Kidney (tissue), 14 donors: Measurements from ENCODE around the gene RABL6. TPM values are rescaled to one million over a fixed set of nuclear protein-coding genes. Genes with fewer than 3 reads are reported as not detected.
A peak's percentile ranks its signal among the peaks of the same experiment; 100 is the strongest.

Experiments
- DNase-seq, 5 donors: peaks; one replicate each; pipeline ENCODE4 v3.0.0-alpha.2; 2013 to 2020
- FAIRE-seq: peaks from 2 replicates; lab custom pipeline; 2012; peaks lifted over from hg19 to GRCh38; lab: Jason Lieb, UNC
- H3K27ac ChIP-seq, 2 donors: one replicate each; pipeline ENCODE4 v1.7.0; 2013; ENCODE audit warnings: low read depth in 2 of 2, low read length in 2 of 2, inconsistent platforms in 1 of 2
- H3K27me3 ChIP-seq: one replicate; pipeline ENCODE4 v1.7.1; 2013; ENCODE audit warnings: low read length, inconsistent platforms; ENCODE audit not compliant: control insufficient read depth, insufficient read depth
- H3K36me3 ChIP-seq, 3 donors: one replicate each; pipeline versions ENCODE4 v1.7.0 to v1.7.1; 2013; ENCODE audit warnings: low read length in 3 of 3, control low read depth in 1 of 3, inconsistent platforms in 1 of 3; ENCODE audit not compliant: insufficient read depth in 3 of 3, control insufficient read depth in 2 of 3
- H3K4me1 ChIP-seq, 3 donors: one replicate each; pipeline versions ENCODE4 v1.7.0 to v1.7.1; 2013; ENCODE audit warnings: low read length in 3 of 3, inconsistent platforms in 1 of 3, low read depth in 1 of 3; ENCODE audit not compliant: control insufficient read depth in 2 of 3, insufficient read depth in 2 of 3
- H3K4me3 ChIP-seq, 3 donors: one replicate each; pipeline versions ENCODE4 v1.7.0 to v1.8.1; 2013; ENCODE audit warnings: low read length in 3 of 3, control low read depth in 1 of 3, inconsistent platforms in 1 of 3
- H3K9ac ChIP-seq, 3 donors: one replicate each; pipeline versions ENCODE4 v1.7.0 to v1.7.1; 2013; ENCODE audit warnings: low read length in 3 of 3, control low read depth in 1 of 3, inconsistent platforms in 1 of 3
- H3K9me3 ChIP-seq, 3 donors: one replicate each; pipeline versions ENCODE4 v1.7.0 to v1.7.1; 2013; ENCODE audit warnings: low read length in 3 of 3, control low read depth in 1 of 3, inconsistent platforms in 1 of 3; ENCODE audit not compliant: control insufficient read depth in 2 of 3, insufficient read depth in 1 of 3
- intact Hi-C: fragments of 100-400 bp; cut with DNase I; formaldehyde crosslinking; loops from one replicate; pipeline ENCODE4 v1.11.1; 2022
- polyA plus RNA-seq: library from polyadenylated mRNA; stranded (reverse); fragments of 350-450 nt; fragmentation: Illumina TruSeq; extraction: RNeasy Lipid Tissue Mini Kit (QIAGEN cat#74804); gene quantifications from one replicate; pipeline ENCODE4 v1.2.3, GENCODE V29; 2014; ENCODE audit warnings: low read depth, low replicate concordance; ENCODE audit not compliant: insufficient read depth
- total RNA-seq: library from RNA; stranded (reverse); fragmentation: NEBNext Ultra II Directional; extraction: Animal tissue kit (Norgen Biotek cat#: 25700); gene quantifications from one replicate; pipeline ENCODE4 v1.2.1, GENCODE V29; 2021
- TF ChIP-seq, protein P1 (sequence below): IDR thresholded peaks from 3 replicates; pipeline ENCODE4 v1.5.1; 2012; ENCODE audit warnings: mild to moderate bottlenecking, moderate library complexity, borderline replicate concordance; ENCODE audit not compliant: insufficient read depth; ENCODE audit errors: extremely low read depth
- donor health status: control.
- donor health status: control.
- donor health status: control.
- donor health status: control.
- donor health status: control.
- donor health status: DM: yes; HTN: yes; CAD: no.
- donor health status: Normal renal cell carcinoma (clear cell type).

RABL6 gene
- total and polyA plus RNA-seq, 2 donors from 2014 or later, result 60.4 to 70.3 TPM

DNA sequence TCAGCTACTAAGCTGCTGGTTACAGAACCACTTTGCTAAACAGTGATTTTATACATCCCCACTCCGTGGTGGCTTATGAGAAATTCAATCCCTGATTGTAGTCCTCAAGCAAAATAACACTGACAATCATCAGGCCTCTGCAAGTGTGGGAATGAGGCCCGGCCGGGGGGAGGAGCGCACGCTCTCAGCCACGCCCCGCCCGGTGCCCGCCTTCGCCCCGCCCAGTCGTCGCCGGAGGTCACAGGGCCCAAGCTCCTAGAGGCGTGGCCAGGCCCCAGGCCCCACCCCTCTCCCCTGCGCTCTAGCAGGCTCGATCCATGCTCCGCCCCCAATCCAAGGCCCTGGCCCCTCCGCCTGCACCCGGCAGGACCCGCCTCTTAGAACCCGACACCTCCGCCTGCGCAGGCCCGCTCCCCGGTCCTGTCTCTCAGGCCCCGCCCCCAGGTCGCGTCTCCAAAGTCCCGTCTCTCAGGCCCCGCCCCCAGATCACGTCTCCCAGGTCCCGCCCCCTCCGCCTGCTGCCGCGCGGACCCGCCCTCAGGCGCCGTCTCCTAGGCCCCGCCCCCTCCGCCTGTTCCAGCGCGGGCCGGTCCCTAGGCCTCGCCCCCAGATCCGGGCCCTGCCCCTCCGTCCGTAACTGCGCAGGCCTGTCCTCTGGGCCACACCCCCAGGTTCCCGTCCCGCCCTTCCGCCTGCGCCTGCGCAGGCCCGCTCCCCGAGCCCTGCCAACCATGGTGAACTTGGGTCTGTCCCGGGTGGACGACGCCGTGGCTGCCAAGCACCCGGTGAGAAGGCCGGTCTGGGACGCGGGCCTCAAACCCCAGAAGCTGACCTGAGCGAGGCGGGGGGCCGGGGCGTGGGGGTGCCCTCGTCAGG lies 16.9 kb upstream of the RABL6 start, which contains the start of gene TMEM141:
TSS of gene TMEM141 (plus strand) at position 705 of the 876 bp plus-strand sequence. CDS start at position 732, 27 bp downstream.
- H3K27ac ChIP-seq, result peak within 1 kb of the TSS; percentile 95 to 97
- H3K9me3 ChIP-seq, result no peaks in the 10 kb centered on the region
- no peaks in the 10 kb centered on the region for H3K27me3 ChIP-seq
- DNase-seq (peak; percentile 100), FAIRE-seq (no peak)
- peaks cover 3 to 18% (median 6%) of the 10 kb centered on the region in 3 donors for H3K4me1 ChIP-seq
- intact Hi-C loops, result loop anchor here (10.0 kb wide), 1 partner anchor 154 kb away; the partner anchor contains the start of genes C8G and FBXW5
- H3K9ac ChIP-seq, result peak within 1 kb of the TSS; percentile 65 to 97 (median 85)
- peak within 1 kb of the TSS; percentile 81 to 90 (median 87) for H3K4me3 ChIP-seq
- TF ChIP-seq, protein P1, sequence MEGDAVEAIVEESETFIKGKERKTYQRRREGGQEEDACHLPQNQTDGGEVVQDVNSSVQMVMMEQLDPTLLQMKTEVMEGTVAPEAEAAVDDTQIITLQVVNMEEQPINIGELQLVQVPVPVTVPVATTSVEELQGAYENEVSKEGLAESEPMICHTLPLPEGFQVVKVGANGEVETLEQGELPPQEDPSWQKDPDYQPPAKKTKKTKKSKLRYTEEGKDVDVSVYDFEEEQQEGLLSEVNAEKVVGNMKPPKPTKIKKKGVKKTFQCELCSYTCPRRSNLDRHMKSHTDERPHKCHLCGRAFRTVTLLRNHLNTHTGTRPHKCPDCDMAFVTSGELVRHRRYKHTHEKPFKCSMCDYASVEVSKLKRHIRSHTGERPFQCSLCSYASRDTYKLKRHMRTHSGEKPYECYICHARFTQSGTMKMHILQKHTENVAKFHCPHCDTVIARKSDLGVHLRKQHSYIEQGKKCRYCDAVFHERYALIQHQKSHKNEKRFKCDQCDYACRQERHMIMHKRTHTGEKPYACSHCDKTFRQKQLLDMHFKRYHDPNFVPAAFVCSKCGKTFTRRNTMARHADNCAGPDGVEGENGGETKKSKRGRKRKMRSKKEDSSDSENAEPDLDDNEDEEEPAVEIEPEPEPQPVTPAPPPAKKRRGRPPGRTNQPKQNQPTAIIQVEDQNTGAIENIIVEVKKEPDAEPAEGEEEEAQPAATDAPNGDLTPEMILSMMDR, result peak; percentile 14
- H3K36me3 ChIP-seq, result peaks cover 0 to 3% (median 3%) of the 10 kb centered on the region in 3 donors

DNA sequence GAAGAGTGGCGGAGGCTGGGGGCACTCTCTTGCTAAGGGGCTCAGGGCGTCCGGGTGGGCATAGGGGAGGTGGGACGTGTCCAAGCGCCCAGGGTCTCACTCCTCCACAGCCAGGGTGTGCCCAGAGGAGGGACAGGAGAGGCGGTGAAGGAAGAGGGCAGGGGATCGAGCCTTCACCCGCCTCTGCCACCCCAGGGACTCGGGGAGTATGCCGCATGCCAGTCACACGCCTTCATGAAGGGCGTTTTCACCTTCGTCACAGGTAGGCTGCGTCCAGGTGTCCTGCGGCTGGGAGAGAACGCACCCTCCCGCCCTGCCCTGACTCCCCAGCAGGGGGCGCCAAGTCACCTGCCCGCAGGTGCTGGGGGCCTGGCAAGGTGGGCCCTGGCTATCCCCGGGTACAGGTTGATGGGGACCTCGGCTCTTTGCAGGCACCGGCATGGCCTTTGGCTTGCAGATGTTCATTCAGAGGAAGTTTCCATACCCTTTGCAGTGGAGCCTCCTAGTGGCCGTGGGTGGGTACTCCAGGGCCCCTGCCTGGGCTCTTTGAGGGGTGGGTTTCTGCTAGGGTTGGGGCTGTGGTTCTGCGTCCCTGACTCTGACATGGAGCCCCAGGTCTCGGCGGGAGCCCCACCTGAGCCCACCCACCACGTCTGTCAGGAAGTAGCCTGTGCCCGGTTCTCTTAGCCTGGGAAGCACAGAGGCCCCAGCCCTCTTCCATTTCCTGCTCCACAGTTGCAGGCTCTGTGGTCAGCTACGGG lies 16.1 kb upstream of the RABL6 start:
- peaks cover 0 to 3% (median 3%) of the 10 kb centered on the region in 3 donors for H3K36me3 ChIP-seq
- peaks cover 3 to 18% (median 6%) of the 10 kb centered on the region in 3 donors for H3K4me1 ChIP-seq
- TF ChIP-seq, protein P1, result peak; percentile 45
- H3K27me3 ChIP-seq, result no peaks in the 10 kb centered on the region
- DNase-seq, result peak; percentile 72 to 94 (median 74)
- no peak for FAIRE-seq
- H3K27ac ChIP-seq, result peak overlapping the region; percentile 95 to 97
- peak overlapping the region; percentile 65 to 97 (median 85) for H3K9ac ChIP-seq
- no peaks in the 10 kb centered on the region for H3K9me3 ChIP-seq
- intact Hi-C loops, result loop anchor here (10.0 kb wide), 1 partner anchor 153 kb away; the partner anchor contains the start of genes C8G and FBXW5
- peak overlapping the region; percentile 81 to 90 (median 87) for H3K4me3 ChIP-seq

DNA sequence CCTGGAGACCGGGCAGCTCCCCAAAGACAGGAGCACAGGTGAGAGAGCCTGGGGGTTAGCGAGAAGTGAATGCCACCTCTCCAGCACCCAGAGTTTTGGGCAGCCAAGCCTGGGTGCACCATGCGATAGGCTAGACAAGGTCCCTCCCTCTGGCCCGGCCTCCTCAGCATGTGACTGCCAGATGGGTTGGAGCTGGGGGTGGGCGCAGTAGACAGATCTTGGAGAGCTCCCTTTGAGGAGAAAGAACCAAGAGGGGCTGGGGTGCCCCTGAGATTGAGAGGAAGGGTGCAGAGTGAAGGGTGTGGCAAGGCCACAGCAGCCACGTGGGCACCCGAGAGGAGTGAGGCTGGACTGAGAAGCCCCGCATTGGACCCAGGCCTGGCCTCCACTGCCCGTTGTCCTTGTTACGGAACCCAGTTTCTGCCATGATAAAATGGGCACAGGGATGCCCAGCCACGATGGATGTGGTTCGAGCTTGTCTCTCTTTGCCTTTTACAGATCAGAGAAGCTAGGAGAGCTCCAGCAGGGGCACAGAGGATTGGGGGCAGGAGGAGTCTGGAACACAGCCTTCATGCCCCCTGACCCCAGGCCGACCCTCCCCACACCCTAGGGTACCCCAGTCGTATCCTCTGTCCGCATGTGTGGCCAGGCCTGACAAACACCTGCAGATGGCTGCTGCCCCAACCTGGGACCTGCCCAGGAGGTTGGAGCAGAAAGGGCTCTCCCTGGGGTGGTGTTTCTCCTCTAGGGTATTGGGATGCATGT lies 15.2 kb upstream of the RABL6 start:
- intact Hi-C loops, result loop anchor here (10.0 kb wide), 1 partner anchor 152 kb away; the partner anchor contains the start of genes C8G and FBXW5
- TF ChIP-seq, protein P1, result no peak
- Histone ChIP-seq H3K4me1 (peaks cover 6 to 20% (median 6%) of the 10 kb centered on the region in 3 donors), H3K27me3 (no peaks in the 10 kb centered on the region), H3K4me3 (peak overlapping the region in 1 of 3 donors; percentile 87), H3K36me3 (peaks cover 0 to 3% (median 3%) of the 10 kb centered on the region in 3 donors), H3K9ac (peak overlapping the region in 1 of 3 donors; percentile 85), H3K27ac (peak overlapping the region; percentile 95 to 97), H3K9me3 (no peaks in the 10 kb centered on the region)
- DNase-seq, result peak in 2 of 5 donors; percentile 72 to 81
- no peak for FAIRE-seq
